ENCODE measurements around the gene CCM2L. TPM values are rescaled to one million over a fixed set of nuclear protein-coding genes. Genes with fewer than 3 reads are reported as not detected.

The CCM2L gene
- total RNA-seq, result not detected in 2 replicates

DNA sequence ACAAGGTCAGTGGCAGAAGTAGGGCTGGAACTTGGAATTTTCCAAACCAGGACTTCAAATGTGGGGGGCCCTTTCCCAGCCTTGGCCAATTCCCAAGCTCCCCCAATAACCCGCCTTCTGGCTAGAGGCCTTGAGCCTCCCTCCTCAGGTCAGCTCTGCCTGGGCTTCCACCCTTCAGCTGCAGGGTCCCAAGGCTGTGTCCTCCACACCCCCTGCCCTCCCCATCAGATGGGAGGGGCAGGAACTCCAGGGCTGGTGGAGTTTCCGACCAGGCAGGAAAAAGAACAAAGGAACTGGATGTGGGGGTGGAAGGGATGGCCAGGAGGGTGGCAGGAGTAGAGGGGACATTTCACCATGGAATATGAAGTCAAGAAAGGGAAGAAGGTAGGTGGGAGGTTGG lies at the start of gene CCM2L:
TSS of gene CCM2L (plus strand) at position 338 of the 400 bp plus-strand sequence. CDS start at position 355, 17 bp downstream.

DNA sequence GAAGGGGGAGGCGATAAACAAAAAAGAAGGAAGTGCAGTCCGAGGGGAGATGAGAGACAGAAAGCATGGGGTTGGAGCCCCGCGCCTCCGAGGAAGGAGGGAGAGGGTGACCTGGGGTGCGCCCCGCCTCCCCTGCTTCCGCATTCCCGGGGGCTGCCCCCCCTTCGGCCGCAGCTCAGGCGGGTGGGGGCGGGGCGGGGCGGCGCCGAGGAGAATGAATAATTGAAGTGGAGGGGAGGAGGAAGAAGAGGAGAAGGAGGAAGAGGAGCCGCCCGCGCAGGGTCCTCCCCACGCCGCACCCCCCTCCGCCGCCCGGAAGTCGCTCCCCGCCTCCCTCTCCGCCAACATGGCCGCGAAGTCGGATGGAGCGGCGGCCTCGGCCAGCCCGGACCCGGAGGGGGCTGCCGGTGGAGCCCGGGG lies 42.4 kb upstream of the CCM2L start, which contains the start of gene XKR7:
TSS of gene XKR7 (plus strand) at position 322 of the 420 bp plus-strand sequence. CDS start at position 347, 25 bp downstream.

DNA sequence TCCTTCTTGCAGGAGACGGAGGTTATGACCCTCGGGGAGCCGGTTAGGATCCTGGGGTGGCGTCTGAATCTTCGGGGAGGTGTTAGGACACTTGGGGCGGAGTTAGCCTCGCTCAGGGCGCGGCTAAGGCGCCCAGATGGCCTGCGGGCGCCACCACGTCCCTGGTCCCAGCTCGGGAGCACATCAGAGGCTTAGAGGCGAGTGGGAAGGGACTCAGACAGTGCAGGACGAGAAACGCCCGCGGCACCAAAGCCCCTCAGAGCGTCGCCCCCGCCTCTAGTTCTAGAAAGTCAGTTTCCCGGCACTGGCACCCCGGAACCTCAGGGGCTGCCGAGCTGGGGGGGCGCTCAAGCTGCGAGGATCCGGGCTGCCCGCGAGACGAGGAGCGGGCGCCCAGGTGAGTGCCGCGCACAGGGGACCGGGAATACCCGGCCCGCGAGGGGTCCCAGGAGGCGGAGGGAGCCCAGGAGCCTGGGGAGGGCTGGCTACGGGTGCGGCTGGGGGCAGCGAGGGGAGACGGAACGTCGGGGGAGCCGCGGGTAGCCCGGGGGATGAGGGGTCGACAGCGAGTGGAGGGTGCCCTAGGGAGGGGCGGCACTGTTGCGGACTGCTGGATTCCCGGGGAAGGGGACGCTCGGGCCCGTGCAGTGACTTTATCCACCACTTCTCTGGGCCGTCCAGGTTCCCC lies 42.0 kb downstream of the CCM2L start, which contains the start of gene HCK:
TSS of gene HCK (plus strand) at position 153 of the 688 bp plus-strand sequence.

Other genes with a start within 250 kb of the CCM2L start
- gene MYLK2, start 191.1 kb upstream of the CCM2L start, total RNA-seq, result not detected in 2 replicates
- not detected in 2 replicates for gene FOXS1, start 164.8 kb upstream of the CCM2L start, total RNA-seq
- not detected in 2 replicates for gene DUSP15, start 139.9 kb upstream of the CCM2L start, total RNA-seq
- not detected in 2 replicates for gene TTLL9, start 139.8 kb upstream of the CCM2L start, total RNA-seq
- gene PDRG1, start 58.4 kb upstream of the CCM2L start, total RNA-seq, result 13.0 and 18.0 TPM in 2 replicates
- not detected in 2 replicates for gene XKR7, start 42.3 kb upstream of the CCM2L start, total RNA-seq
- gene HCK, start 41.8 kb downstream of the CCM2L start, total RNA-seq, result not detected in 2 replicates
- 25.7 and 38.2 TPM in 2 replicates for gene TM9SF4, start 99.3 kb downstream of the CCM2L start, total RNA-seq
- 8.3 and 10.6 TPM in 2 replicates for gene PLAGL2, start 197.3 kb downstream of the CCM2L start, total RNA-seq
- gene POFUT1, start 197.4 kb downstream of the CCM2L start, total RNA-seq, result 25.5 and 38.6 TPM in 2 replicates